Transverse colon (tissue), 4 donors: ENCODE data around the gene XXYLT1.

ENCODE experiments used
- EP300 ChIP-seq: sonication (generic); formaldehyde crosslinking; IDR thresholded peaks from one replicate; pipeline ENCODE4 v1.6.1; 2017; ENCODE audit warnings: antibody characterized with exemption, low read depth
- POLR2A ChIP-seq: fragments of 450-650 bp; IDR thresholded peaks from one replicate; pipeline ENCODE4 v1.6.1; 2016; ENCODE audit warnings: antibody characterized with exemption, mild to moderate bottlenecking, moderate library complexity
- POLR2AphosphoS5 ChIP-seq, 3 donors: sonication (generic); formaldehyde crosslinking; IDR thresholded peaks; one replicate each; pipeline ENCODE4 v1.6.1; 2016; ENCODE audit warnings: antibody characterized with exemption in 3 of 3
- TF ChIP-seq, protein P1 (sequence below), 5 experiments: fragments of 200-600 bp in 3 of 5; fragments of 450-650 bp in 2 of 5; sonication (generic) in 3 of 5; IDR thresholded peaks; 1 replicate in 2 of 5; 2 replicates in 3 of 5; pipeline ENCODE4 v1.5.1; 2016 to 2017; ENCODE audit warnings: antibody characterized with exemption in 5 of 5, inconsistent platforms in 3 of 5, mild to moderate bottlenecking in 2 of 5, moderate library complexity in 1 of 5

DNA sequence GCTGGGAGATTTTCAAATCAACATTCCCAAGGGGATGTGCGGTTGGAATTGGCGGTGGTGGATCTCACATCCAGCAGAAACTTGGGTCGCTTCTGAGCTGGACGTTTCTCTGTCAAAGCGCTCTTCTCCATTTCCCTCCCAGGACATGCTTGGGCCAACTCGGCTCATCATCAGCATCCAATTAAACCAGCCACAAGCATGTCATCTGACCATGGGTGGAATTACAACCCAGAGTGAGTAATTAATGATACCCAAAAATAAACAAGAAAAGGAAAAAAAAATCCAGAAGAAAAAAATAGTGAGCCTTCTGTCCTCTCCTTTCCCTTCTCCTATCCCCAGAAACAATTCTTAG lies 111.2 kb downstream of the XXYLT1 start:
- TF ChIP-seq, protein P1, sequence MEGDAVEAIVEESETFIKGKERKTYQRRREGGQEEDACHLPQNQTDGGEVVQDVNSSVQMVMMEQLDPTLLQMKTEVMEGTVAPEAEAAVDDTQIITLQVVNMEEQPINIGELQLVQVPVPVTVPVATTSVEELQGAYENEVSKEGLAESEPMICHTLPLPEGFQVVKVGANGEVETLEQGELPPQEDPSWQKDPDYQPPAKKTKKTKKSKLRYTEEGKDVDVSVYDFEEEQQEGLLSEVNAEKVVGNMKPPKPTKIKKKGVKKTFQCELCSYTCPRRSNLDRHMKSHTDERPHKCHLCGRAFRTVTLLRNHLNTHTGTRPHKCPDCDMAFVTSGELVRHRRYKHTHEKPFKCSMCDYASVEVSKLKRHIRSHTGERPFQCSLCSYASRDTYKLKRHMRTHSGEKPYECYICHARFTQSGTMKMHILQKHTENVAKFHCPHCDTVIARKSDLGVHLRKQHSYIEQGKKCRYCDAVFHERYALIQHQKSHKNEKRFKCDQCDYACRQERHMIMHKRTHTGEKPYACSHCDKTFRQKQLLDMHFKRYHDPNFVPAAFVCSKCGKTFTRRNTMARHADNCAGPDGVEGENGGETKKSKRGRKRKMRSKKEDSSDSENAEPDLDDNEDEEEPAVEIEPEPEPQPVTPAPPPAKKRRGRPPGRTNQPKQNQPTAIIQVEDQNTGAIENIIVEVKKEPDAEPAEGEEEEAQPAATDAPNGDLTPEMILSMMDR (IDR thresholded peaks at IDR 0.05): no peak
- TF ChIP-seq POLR2A (no peak), POLR2AphosphoS5 (IDR thresholded peaks at IDR 0.05) (no peak), EP300 (no peak)
